HAP-1 (cell line): ENCODE results near the gene CCDC88C.

Source experiments
- DNase-seq, 2 experiments: peaks; one replicate each; pipeline ENCODE4 v3.0.0-alpha.2; 2016 to 2020; ENCODE audit warnings: low spot score in 2 of 2
- H3K27me3 ChIP-seq: fragments of 250-450 bp; sonication (Bioruptor Pico); 2 replicates; pipeline ENCODE4 v1.5.1; 2020; ENCODE audit warnings: low read depth, mild to moderate bottlenecking, moderate library complexity
- H3K36me3 ChIP-seq: fragments of 250-450 bp; sonication (Bioruptor Pico); replicated peaks from 2 replicates; pipeline ENCODE4 v1.5.1; 2020; ENCODE audit warnings: mild to moderate bottlenecking
- H3K4me1 ChIP-seq: fragments of 250-450 bp; sonication (Bioruptor Pico); 2 replicates; pipeline ENCODE4 v1.5.1; 2020; ENCODE audit warnings: mild to moderate bottlenecking
- H3K4me3 ChIP-seq: fragments of 250-450 bp; sonication (Bioruptor Pico); 2 replicates; pipeline ENCODE4 v1.5.1; 2020; ENCODE audit warnings: mild to moderate bottlenecking, moderate library complexity
- H3K9me3 ChIP-seq: fragments of 250-450 bp; sonication (Bioruptor Pico); 2 replicates; pipeline ENCODE4 v1.5.1; 2020; ENCODE audit warnings: mild to moderate bottlenecking, moderate library complexity
- in situ Hi-C: fragments of 300-500 bp; cut with MboI; formaldehyde crosslinking; loops from 3 replicates; pipeline ENCODE4 v1.14.3; 2020; ENCODE audit warnings: low sequenced_read_pairs, inconsistent platforms, mixed read lengths

The CCDC88C gene

GRCh38 chr14:91351512-91351862 is 66.1 kb downstream of the CCDC88C start:
- DNase-seq: no peak
- in situ Hi-C loops: no loop called here
- H3K36me3 ChIP-seq: no peaks in the 10 kb centered on the region
- H3K4me3 ChIP-seq: no peak overlapping the region
- H3K4me1 ChIP-seq: no peaks in the 10 kb centered on the region
- no peaks in the 10 kb centered on the region for H3K9me3 ChIP-seq
- H3K27me3 ChIP-seq: no peaks in the 10 kb centered on the region

DNA sequence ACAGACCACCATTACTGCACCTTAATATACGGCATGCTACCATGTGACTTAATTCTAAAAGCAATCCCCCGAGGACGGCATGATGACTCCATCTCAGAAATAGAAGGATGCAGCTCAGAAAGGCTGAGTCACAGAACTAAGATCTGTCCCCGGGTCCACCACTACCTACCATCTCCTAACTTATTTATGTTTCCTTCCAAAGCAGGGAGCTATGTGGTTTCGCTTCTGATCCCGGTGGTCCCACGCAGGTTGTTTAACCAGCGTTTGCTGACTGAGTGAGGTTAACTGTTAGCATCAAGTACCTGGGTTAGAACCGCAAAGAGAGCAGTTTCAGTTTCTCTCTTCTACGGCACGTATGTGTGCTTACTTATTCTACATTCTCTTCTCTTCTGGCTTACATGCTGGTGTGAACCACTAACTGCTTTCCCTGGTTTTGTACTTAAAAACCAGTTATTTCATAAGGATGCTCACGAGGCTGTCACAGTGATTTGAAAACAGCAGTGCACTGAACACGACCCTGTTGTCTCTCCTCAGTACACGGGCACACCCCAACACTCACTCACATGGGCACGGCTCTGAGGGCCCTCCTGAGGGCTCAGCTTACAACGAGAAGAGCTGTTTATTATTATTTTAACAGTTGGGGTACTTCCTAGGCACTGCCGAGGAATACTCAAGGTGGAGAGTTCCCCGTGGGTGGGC is 66.7 kb downstream of the CCDC88C start:
- Histone ChIP-seq H3K27me3 (no peaks in the 10 kb centered on the region), H3K36me3 (no peaks in the 10 kb centered on the region), H3K4me1 (no peaks in the 10 kb centered on the region), H3K4me3 (no peak overlapping the region), H3K9me3 (no peaks in the 10 kb centered on the region)
- in situ Hi-C loops: no loop called here
- DNase-seq: no peak

DNA sequence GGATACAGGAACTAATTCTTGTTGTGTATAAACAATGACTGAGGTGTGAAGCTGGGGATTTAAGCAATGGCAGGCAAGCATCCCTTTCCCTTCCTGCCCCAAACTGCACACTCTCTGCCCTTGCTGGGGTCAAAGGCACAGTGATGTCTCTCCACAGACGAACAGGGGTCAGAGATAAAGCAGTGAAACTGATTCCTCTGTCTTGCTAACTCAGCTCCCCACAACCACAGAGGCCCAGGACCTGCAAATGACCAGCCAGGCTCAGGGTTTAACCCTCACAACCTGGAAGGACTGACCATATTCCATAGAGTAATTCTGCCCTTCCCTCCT is 67.2 kb downstream of the CCDC88C start:
- H3K36me3 ChIP-seq: no peaks in the 10 kb centered on the region
- in situ Hi-C loops: no loop called here
- no peaks in the 10 kb centered on the region for H3K4me1 ChIP-seq
- H3K9me3 ChIP-seq: no peaks in the 10 kb centered on the region
- DNase-seq: no peak
- no peak overlapping the region for H3K4me3 ChIP-seq
- no peaks in the 10 kb centered on the region for H3K27me3 ChIP-seq

DNA sequence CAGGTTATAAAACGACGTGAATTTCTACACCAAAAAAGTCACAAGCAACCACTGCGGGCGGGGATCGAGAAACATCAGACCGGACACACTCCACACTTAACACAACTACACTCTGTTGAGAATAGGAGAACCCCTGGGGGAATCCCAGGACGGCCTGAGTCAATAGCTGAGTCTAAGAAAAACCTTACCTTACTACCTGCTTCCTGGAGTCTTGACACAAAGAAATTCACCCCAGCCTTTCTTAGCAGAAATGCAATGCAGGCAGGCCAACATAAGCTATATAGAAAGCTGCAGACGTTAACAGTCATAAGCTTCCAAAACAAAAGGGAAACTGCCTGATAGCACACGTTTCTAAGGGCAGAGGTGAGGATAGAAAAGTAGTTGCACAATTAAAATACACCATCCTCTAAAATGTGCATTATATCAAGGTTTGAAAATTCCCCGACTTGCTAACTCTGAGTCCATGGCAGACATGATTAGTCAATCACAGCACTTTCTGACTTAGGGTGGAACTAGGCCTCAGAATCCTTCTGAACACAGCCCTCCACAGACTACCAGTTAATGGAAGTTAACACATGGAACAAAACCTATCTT is 68.0 kb downstream of the CCDC88C start:
- Histone ChIP-seq H3K27me3 (no peaks in the 10 kb centered on the region), H3K9me3 (no peaks in the 10 kb centered on the region), H3K4me1 (no peaks in the 10 kb centered on the region), H3K4me3 (no peak overlapping the region), H3K36me3 (no peaks in the 10 kb centered on the region)
- in situ Hi-C loops: no loop called here
- DNase-seq: no peak

- H3K27me3 ChIP-seq: no peaks in the 10 kb centered on the region
- H3K4me3 ChIP-seq: no peak overlapping the region
- no peaks in the 10 kb centered on the region for H3K9me3 ChIP-seq
- in situ Hi-C loops: no loop called here
- no peak for DNase-seq
- H3K36me3 ChIP-seq: no peaks in the 10 kb centered on the region; the same call in 1 of the 2 replicates
- no peaks in the 10 kb centered on the region for H3K4me1 ChIP-seq
These were observed 68.7 kb downstream of the CCDC88C start for GRCh38 chr14:91348845-91349465.

DNA sequence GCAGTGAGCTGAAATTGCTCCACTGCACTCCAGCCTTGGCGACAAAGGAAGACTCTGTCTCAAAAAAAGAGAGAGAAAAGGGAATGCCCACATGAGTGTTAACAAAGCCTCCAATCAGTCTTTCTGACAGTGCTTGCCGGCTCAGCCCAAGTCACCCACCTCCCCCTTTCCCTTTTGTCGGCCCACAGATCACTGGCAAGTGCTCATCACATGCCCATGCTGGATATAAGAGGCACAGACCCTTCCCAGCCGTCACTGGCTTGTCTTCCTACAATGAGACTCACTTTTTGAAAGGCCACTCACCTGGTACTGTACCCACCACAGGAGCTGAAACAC is 70.8 kb downstream of the CCDC88C start:
- no peaks in the 10 kb centered on the region for H3K27me3 ChIP-seq
- no peak overlapping the region for H3K4me3 ChIP-seq
- H3K36me3 ChIP-seq: no peaks in the 10 kb centered on the region; the same call in 1 of the 2 replicates
- no peaks in the 10 kb centered on the region for H3K4me1 ChIP-seq
- in situ Hi-C loops: no loop called here
- no peaks in the 10 kb centered on the region for H3K9me3 ChIP-seq
- DNase-seq: no peak

DNA sequence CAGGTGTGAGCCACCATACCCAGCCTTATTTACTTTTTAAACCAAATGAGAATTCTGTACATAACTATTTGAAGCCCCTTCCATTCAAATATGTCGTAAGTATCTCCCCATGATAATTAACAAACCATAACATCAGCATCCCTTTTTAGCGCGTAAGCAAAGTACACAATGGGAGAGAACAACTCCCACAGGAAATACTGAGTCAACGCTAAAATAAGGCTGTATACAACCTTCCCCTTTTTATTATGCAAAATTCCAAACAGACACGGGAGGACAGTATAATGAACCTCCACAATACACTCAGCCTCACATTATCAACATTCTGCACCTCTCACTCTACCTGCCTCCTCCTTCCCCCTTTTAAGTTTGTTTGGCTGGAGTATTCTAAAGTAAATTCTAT is 73.5 kb downstream of the CCDC88C start:
- H3K27me3 ChIP-seq: no peaks in the 10 kb centered on the region

DNA sequence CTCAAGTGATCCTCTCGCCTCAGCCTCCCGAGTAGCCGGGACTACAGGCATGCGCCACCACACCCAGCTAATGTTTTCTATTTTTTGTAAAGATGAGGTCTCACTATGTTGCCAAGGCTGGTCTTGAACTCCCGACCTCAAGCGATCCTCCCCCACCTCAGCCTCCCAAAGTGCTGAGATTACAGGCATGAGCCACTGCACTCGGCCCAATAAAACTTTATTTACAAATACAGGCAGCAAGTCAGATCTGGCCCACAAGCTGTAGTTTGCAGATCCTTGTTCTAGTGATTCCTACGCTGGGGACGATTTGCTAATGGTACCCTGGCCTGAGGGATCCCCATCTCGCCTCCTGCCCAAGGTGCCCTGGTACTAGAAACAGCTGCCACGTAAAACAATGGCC is 74.6 kb downstream of the CCDC88C start:
- no peaks in the 10 kb centered on the region for H3K27me3 ChIP-seq
- in situ Hi-C loops: no loop called here
- no peak overlapping the region for H3K4me3 ChIP-seq
- H3K36me3 ChIP-seq: peaks cover 13% of the 10 kb centered on the region
- H3K4me1 ChIP-seq: no peaks in the 10 kb centered on the region
- no peak for DNase-seq
- H3K9me3 ChIP-seq: no peaks in the 10 kb centered on the region

More for the DNA sequence above, 73.5 kb downstream of the CCDC88C start:
- DNase-seq: no peak
- Histone ChIP-seq H3K4me1 (no peaks in the 10 kb centered on the region), H3K9me3 (no peaks in the 10 kb centered on the region), H3K36me3 (peaks cover 6% of the 10 kb centered on the region), H3K4me3 (no peak overlapping the region)
- in situ Hi-C loops: no loop called here

DNA sequence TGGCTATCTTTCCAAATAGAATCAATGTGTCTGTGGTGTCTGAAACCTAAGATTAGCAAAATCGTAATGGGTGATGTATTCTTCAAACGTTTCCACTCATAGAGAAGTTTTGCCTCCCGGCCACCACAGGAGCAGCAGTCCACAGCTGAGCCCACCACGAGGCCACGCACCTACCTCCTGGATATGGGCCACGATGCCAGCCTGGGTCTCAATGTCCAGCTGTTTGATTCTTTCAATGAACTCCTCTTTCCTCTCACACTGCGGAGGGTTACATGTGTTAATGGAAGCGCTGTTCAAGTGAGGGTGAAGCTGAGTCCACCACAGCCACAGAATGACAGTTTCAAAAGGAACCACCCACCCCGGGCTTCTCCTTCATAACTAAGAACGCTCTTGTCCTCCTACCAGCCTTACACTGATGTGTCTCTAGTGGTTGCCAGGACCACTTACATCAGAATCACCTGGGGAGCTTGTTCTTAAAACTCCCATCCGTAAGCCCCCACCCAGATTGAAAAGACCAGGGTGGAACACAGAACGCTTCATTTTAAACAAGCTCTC is 75.3 kb downstream of the CCDC88C start:
- Histone ChIP-seq H3K9me3 (no peaks in the 10 kb centered on the region), H3K4me3 (no peak overlapping the region), H3K27me3 (no peaks in the 10 kb centered on the region), H3K36me3 (peaks cover 18% of the 10 kb centered on the region), H3K4me1 (no peaks in the 10 kb centered on the region)
- in situ Hi-C loops: no loop called here
- no peak for DNase-seq

- no peak for DNase-seq
- no peaks in the 10 kb centered on the region for H3K9me3 ChIP-seq
- peaks cover 21% of the 10 kb centered on the region for H3K36me3 ChIP-seq
- H3K27me3 ChIP-seq: no peaks in the 10 kb centered on the region
- in situ Hi-C loops: no loop called here
- no peaks in the 10 kb centered on the region for H3K4me1 ChIP-seq
- no peak overlapping the region for H3K4me3 ChIP-seq
These were observed 75.9 kb downstream of the CCDC88C start for GRCh38 chr14:91341751-91342154.

DNA sequence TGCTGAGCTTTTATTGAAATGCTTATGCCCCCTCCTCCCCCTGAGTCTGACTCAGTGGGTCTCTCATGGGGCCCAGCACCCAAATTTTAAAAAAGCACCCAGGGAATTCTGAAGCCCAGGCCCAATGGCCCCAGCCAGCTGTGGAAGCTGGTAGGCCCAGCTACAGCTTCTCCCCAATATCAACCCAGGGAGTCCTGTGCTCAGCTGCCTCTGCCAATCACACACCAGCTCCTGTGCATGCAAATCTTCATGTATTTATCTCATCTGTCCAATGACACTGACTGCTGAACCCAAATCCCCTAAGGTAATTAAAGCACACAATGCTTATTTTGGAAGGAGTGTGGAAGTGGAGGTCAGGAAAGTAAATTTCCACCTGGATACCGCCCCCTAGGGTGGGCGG is 76.3 kb downstream of the CCDC88C start:
- no peak for DNase-seq
- no peaks in the 10 kb centered on the region for H3K9me3 ChIP-seq
- no peak overlapping the region for H3K4me3 ChIP-seq
- no peaks in the 10 kb centered on the region for H3K27me3 ChIP-seq
- no peaks in the 10 kb centered on the region for H3K4me1 ChIP-seq
- in situ Hi-C loops: no loop called here
- peaks cover 25% of the 10 kb centered on the region for H3K36me3 ChIP-seq

- DNase-seq: no peak
- in situ Hi-C loops: no loop called here
- H3K9me3 ChIP-seq: no peaks in the 10 kb centered on the region
- peaks cover 31% of the 10 kb centered on the region for H3K36me3 ChIP-seq
- no peaks in the 10 kb centered on the region for H3K4me1 ChIP-seq
- H3K27me3 ChIP-seq: no peaks in the 10 kb centered on the region
- no peak overlapping the region for H3K4me3 ChIP-seq
These were observed 77.8 kb downstream of the CCDC88C start for GRCh38 chr14:91339671-91340369.

DNA sequence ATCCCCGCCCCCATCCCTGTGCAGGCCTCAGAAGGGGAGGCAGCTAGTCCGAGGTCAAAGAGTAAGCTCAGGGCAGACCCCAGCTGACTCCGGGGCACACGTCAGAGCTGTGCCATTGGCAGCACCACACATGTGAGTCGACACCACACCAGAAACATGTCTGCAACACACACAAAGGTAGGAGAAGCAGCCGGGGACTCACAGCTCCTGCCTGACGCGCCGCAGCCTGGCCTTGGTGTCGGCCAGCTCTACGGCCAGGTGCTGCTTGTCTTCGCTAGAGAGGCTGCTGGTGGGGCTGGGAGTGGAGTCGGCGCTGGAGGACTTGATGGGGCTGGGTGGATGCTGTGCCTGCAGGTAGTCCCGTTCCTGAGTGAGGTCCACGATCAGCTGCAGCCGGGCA is 78.5 kb downstream of the CCDC88C start:
- DNase-seq: no peak
- no peaks in the 10 kb centered on the region for H3K27me3 ChIP-seq
- peaks cover 35% of the 10 kb centered on the region for H3K36me3 ChIP-seq
- no peaks in the 10 kb centered on the region for H3K4me1 ChIP-seq
- no peaks in the 10 kb centered on the region for H3K9me3 ChIP-seq
- in situ Hi-C loops: no loop called here
- H3K4me3 ChIP-seq: no peak overlapping the region

- H3K9me3 ChIP-seq: no peaks in the 10 kb centered on the region
- no peak overlapping the region for H3K4me3 ChIP-seq
- no peaks in the 10 kb centered on the region for H3K4me1 ChIP-seq
- peaks cover 35% of the 10 kb centered on the region for H3K36me3 ChIP-seq
- DNase-seq: no peak
- in situ Hi-C loops: no loop called here
- H3K27me3 ChIP-seq: no peaks in the 10 kb centered on the region
These were observed 79.2 kb downstream of the CCDC88C start for GRCh38 chr14:91338379-91338778.
